H1 (cell line): ENCODE results near the gene HSPBAP1. TPM values are rescaled to one million over a fixed set of nuclear protein-coding genes. Genes with fewer than 3 reads are reported as not detected.

Experiments used
- CHD7 ChIP-seq: fragments of 300-600 bp; sonication (generic); IDR thresholded peaks from 2 replicates; pipeline ENCODE4 v1.7.1; 2012; ENCODE audit warnings: low read length, moderate library complexity, mild to moderate bottlenecking, inconsistent platforms; ENCODE audit not compliant: insufficient replicate concordance
- EZH2 ChIP-seq: fragments of 200-600 bp; sonication (generic); IDR thresholded peaks from 2 replicates; pipeline ENCODE4 v1.7.1; 2012; ENCODE audit warnings: low read depth, mild to moderate bottlenecking, moderate library complexity, low read length, inconsistent platforms; ENCODE audit not compliant: severe bottlenecking
- USF2 ChIP-seq: IDR thresholded peaks from 2 replicates; pipeline ENCODE4 v1.6.1; 2011; ENCODE audit warnings: low read length, improper control_type of control experiment
- polyA plus RNA-seq, 7 experiments: library from polyadenylated mRNA; depleted of rRNA in 3 of 7; stranded (reverse) in 5 of 7; unstranded in 2 of 7; fragments of >200 nt in 5 of 7; fragments of 200-250 nt in 2 of 7; gene quantifications; 1 replicate in 5 of 7; 2 replicates in 1 of 7; 4 replicates in 1 of 7; pipeline versions ENCODE4 v1.2.1 to v1.2.3, GENCODE V29; 2011 to 2013; ENCODE audit warnings: missing spikeins in 2 of 7, mixed read lengths in 2 of 7
- total RNA-seq: library from RNA; stranded (reverse); fragmentation: NEBNext Ultra II Directional; extraction: Animal tissue kit (Norgen Biotek cat#: 25700); gene quantifications from 2 replicates; pipeline ENCODE4 v1.2.1, GENCODE V29; 2021
- TF ChIP-seq, protein P1 (sequence below): IDR thresholded peaks from 2 replicates; pipeline ENCODE4 v1.6.1; 2012; ENCODE audit warnings: low read length, inconsistent platforms

The HSPBAP1 gene
- total and polyA plus RNA-seq, 2 of the 8 experiments (the other 6 are each of a cell fraction or from before 2014, with no cell fraction given): 7.5 to 8.3 TPM

GRCh38 chr3:122770521-122771202 is 23.0 kb downstream of the HSPBAP1 start (continued):
- TF ChIP-seq CHD7 (no peak), EZH2 (no peak), USF2 (no peak)
- TF ChIP-seq, protein P1, sequence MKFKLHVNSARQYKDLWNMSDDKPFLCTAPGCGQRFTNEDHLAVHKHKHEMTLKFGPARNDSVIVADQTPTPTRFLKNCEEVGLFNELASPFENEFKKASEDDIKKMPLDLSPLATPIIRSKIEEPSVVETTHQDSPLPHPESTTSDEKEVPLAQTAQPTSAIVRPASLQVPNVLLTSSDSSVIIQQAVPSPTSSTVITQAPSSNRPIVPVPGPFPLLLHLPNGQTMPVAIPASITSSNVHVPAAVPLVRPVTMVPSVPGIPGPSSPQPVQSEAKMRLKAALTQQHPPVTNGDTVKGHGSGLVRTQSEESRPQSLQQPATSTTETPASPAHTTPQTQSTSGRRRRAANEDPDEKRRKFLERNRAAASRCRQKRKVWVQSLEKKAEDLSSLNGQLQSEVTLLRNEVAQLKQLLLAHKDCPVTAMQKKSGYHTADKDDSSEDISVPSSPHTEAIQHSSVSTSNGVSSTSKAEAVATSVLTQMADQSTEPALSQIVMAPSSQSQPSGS: no peak
